Loucy (cell line): ENCODE data around the gene ZBTB48.

Experiments
- H2AFZ ChIP-seq: fragments of 200-600 bp; sonication (generic); 2 replicates; pipeline ENCODE4 v1.6.0; 2016; ENCODE audit warnings: antibody characterized with exemption, mild to moderate bottlenecking, low read length, moderate library complexity
- H3F3A ChIP-seq: fragments of 200-600 bp; 2 replicates; pipeline ENCODE4 v1.6.0; 2016; ENCODE audit warnings: antibody characterized with exemption, low read depth, mild to moderate bottlenecking
- H3K27me3 ChIP-seq: fragments of 200-600 bp; sonication (generic); 2 replicates; pipeline ENCODE4 v1.6.1; 2014; ENCODE audit warnings: low read length, mild to moderate bottlenecking; ENCODE audit not compliant: insufficient read depth, poor library complexity, severe bottlenecking
- H3K36me3 ChIP-seq: fragments of 200-600 bp; sonication (generic); 2 replicates; pipeline ENCODE4 v1.6.1; 2016; ENCODE audit warnings: low read length; ENCODE audit not compliant: insufficient read depth
- H3K4me1 ChIP-seq: fragments of 200-600 bp; sonication (generic); 2 replicates; pipeline ENCODE4 v1.5.1; 2014; ENCODE audit warnings: low read length, mild to moderate bottlenecking; ENCODE audit not compliant: insufficient read depth, poor library complexity, severe bottlenecking
- H3K4me2 ChIP-seq: fragments of 200-600 bp; sonication (generic); 2 replicates; pipeline ENCODE4 v1.6.0; 2014; ENCODE audit warnings: antibody characterized with exemption, low read length, low read depth, mild to moderate bottlenecking; ENCODE audit not compliant: poor library complexity, severe bottlenecking
- H3K4me3 ChIP-seq: fragments of 200-600 bp; sonication (generic); 2 replicates; pipeline ENCODE4 v1.5.1; 2014; ENCODE audit warnings: low read length, mild to moderate bottlenecking, mixed read lengths; ENCODE audit not compliant: poor library complexity, severe bottlenecking
- H3K79me2 ChIP-seq: fragments of 200-600 bp; sonication (generic); 2 replicates; pipeline ENCODE4 v1.6.1; 2014; ENCODE audit warnings: low read length; ENCODE audit not compliant: insufficient read depth
- H3K9ac ChIP-seq: fragments of 200-600 bp; sonication (generic); 2 replicates; pipeline ENCODE4 v1.6.0; 2014; ENCODE audit warnings: mild to moderate bottlenecking, low read depth, low read length, moderate library complexity; ENCODE audit not compliant: poor library complexity, severe bottlenecking
- H3K9me2 ChIP-seq: fragments of 200-600 bp; sonication (generic); replicated peaks from 2 replicates; pipeline ENCODE4 v1.6.1; 2016; ENCODE audit warnings: low read depth, low read length, mixed read lengths
- H3K9me3 ChIP-seq: fragments of 200-600 bp; sonication (generic); 2 replicates; pipeline ENCODE4 v1.6.1; 2014; ENCODE audit warnings: mild to moderate bottlenecking, antibody characterized with exemption, low read length, low read depth; ENCODE audit not compliant: insufficient read depth
- H4K20me1 ChIP-seq: fragments of 200-600 bp; sonication (generic); 2 replicates; pipeline ENCODE4 v1.6.0; 2014; ENCODE audit warnings: antibody characterized with exemption, low read length, mild to moderate bottlenecking; ENCODE audit not compliant: insufficient read depth, poor library complexity, severe bottlenecking
- EZH2phosphoT487 ChIP-seq: fragments of 200-600 bp; IDR thresholded peaks from 2 replicates; pipeline ENCODE4 v1.6.1; 2018; ENCODE audit warnings: antibody characterized with exemption, mild to moderate bottlenecking, moderate library complexity, borderline replicate concordance
- TF ChIP-seq, protein P1 (sequence below): fragments of 200-600 bp; sonication (generic); conservative IDR thresholded peaks from 2 replicates; pipeline ENCODE4 v1.5.1; 2014; ENCODE audit warnings: mild to moderate bottlenecking, antibody characterized with exemption, low read length

The ZBTB48 gene

GRCh38 chr1:6579374-6580118 lies at the start of gene ZBTB48:
Gene ZBTB48, plus strand, starts transcription at chr1:6579994. Its CDS starts 616 bp downstream, at chr1:6580610.
- H3K4me1 ChIP-seq = peaks cover 17% of the 10 kb centered on the region
- peak within 1 kb of the TSS; percentile 83 for H3K4me3 ChIP-seq
- no peaks in the 10 kb centered on the region for H3K36me3 ChIP-seq
- H3K9me3 ChIP-seq = no peaks in the 10 kb centered on the region
- no peaks in the 10 kb centered on the region for H3K27me3 ChIP-seq
- peak within 1 kb of the TSS; percentile 61 for H2AFZ ChIP-seq
- H4K20me1 ChIP-seq = peaks cover 17% of the 10 kb centered on the region
- H3K4me2 ChIP-seq = peak within 1 kb of the TSS; percentile 88
- no peaks in the 10 kb centered on the region for H3K9me2 ChIP-seq
- H3K9ac ChIP-seq = peak within 1 kb of the TSS; percentile 77
- H3K79me2 ChIP-seq = peaks cover 26% of the 10 kb centered on the region
- no peaks in the 10 kb centered on the region for H3F3A ChIP-seq
- no peak for TF ChIP-seq EZH2phosphoT487
- TF ChIP-seq, protein P1, sequence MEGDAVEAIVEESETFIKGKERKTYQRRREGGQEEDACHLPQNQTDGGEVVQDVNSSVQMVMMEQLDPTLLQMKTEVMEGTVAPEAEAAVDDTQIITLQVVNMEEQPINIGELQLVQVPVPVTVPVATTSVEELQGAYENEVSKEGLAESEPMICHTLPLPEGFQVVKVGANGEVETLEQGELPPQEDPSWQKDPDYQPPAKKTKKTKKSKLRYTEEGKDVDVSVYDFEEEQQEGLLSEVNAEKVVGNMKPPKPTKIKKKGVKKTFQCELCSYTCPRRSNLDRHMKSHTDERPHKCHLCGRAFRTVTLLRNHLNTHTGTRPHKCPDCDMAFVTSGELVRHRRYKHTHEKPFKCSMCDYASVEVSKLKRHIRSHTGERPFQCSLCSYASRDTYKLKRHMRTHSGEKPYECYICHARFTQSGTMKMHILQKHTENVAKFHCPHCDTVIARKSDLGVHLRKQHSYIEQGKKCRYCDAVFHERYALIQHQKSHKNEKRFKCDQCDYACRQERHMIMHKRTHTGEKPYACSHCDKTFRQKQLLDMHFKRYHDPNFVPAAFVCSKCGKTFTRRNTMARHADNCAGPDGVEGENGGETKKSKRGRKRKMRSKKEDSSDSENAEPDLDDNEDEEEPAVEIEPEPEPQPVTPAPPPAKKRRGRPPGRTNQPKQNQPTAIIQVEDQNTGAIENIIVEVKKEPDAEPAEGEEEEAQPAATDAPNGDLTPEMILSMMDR = no peak

DNA sequence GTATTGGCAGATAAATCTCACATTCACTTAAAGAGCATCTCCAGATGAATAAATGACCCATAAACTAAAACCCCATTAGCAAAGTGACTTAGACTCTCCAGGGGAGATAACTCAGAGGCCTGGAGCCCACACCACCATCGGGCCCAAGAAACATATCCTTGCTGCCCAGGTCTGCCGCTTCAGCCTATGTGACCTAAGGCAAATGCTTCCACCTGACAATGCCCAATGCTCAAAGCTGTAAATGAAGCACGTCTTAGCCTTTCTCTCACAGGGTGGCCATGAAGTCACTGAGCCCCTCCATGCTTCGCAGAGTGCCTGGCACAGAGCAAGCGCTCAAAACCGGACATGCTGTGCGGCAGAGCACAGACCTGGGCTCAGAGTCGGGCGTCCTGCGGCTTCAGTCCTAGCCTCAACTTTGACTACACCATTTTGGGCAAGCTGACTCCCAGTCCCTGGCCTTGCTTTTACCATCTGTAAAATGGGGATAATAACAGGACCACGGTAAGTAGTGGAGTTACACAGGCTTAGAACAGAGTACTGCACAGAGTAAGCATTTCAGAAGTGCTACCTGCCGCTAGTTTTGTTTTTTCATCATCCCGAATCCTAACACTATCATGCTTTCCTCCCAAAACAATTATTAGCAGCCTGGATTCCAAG lies 49.2 kb upstream of the ZBTB48 start:
- TF ChIP-seq, protein P1 = no peak
- no peak for TF ChIP-seq EZH2phosphoT487
- H3K4me2 ChIP-seq = no peak overlapping the region
- no peak overlapping the region for H3K4me3 ChIP-seq
- no peaks in the 10 kb centered on the region for H3F3A ChIP-seq
- peaks cover 68% of the 10 kb centered on the region; the same call in 1 of the 2 replicates for H3K36me3 ChIP-seq
- no peak overlapping the region for H3K9ac ChIP-seq
- H3K4me1 ChIP-seq = no peaks in the 10 kb centered on the region
- H2AFZ ChIP-seq = no peak overlapping the region
- H4K20me1 ChIP-seq = no peaks in the 10 kb centered on the region
- H3K79me2 ChIP-seq = no peaks in the 10 kb centered on the region
- H3K9me2 ChIP-seq = no peaks in the 10 kb centered on the region
- no peaks in the 10 kb centered on the region for H3K9me3 ChIP-seq
- H3K27me3 ChIP-seq = no peaks in the 10 kb centered on the region

- no peak for TF ChIP-seq EZH2phosphoT487
- TF ChIP-seq, protein P1 = no peak
- Histone ChIP-seq H3K4me1 (no peaks in the 10 kb centered on the region), H3K9ac (no peak overlapping the region), H3K27me3 (no peaks in the 10 kb centered on the region), H3F3A (no peaks in the 10 kb centered on the region), H3K4me3 (no peak overlapping the region), H2AFZ (no peak overlapping the region), H4K20me1 (peaks cover under 1% of the 10 kb centered on the region), H3K9me2 (no peaks in the 10 kb centered on the region), H3K4me2 (no peak overlapping the region), H3K36me3 (peaks cover 58% of the 10 kb centered on the region; the same call in 1 of the 2 replicates), H3K79me2 (no peaks in the 10 kb centered on the region), H3K9me3 (no peaks in the 10 kb centered on the region)
Measured at GRCh38 chr1:6531996-6532395, 47.8 kb upstream of the ZBTB48 start.
